Measurements from ENCODE around the gene FAM131C. TPM values are rescaled to one million over a fixed set of nuclear protein-coding genes. Genes with fewer than 3 reads are reported as not detected.

FAM131C gene
- total RNA-seq, 6 donors from 2014 or later = 0.13 TPM; not detected in 5

GRCh38 chr1:16088351-16088911 lies 15.0 kb upstream of the FAM131C start:
- Histone ChIP-seq H3K27me3 (no peaks in the 10 kb centered on the region), H3K4me3 (no peak overlapping the region), H3K36me3 (no peaks in the 10 kb centered on the region), H3K4me1 (peaks cover 0 to 8% (median 3%) of the 10 kb centered on the region in 4 donors), H3K9me3 (no peaks in the 10 kb centered on the region), H3K27ac (peak overlapping the region in 1 of 4 donors; percentile 26)
- ATAC-seq (ENCODE audit: low FRiP score in 2 of 2) (peak in 1 of 2 donors; percentile 16), DNase-seq (peak in 1 of 2 donors; percentile 70)
- TF ChIP-seq POLR2A (IDR thresholded peaks at IDR 0.05) (no peak), EP300 (IDR thresholded peaks at IDR 0.05) (no peak), POLR2AphosphoS5 (IDR thresholded peaks at IDR 0.05) (no peak), CTCF (IDR thresholded peaks at IDR 0.05) (no peak)
- WGBS, 2 donors = 81 to 86% methylated on average over 11 to 16 of the region's 17 CpGs

- Histone ChIP-seq H3K4me3 (no peak overlapping the region), H3K27ac (no peak overlapping the region), H3K9me3 (no peaks in the 10 kb centered on the region), H3K27me3 (no peaks in the 10 kb centered on the region), H3K36me3 (no peaks in the 10 kb centered on the region), H3K4me1 (peaks cover 0 to 10% (median 3%) of the 10 kb centered on the region in 4 donors)
- no peak for DNase-seq
- no peak for ATAC-seq (ENCODE audit: low FRiP score in 2 of 2)
- TF ChIP-seq POLR2A (IDR thresholded peaks at IDR 0.05) (no peak), EP300 (IDR thresholded peaks at IDR 0.05) (no peak)
- 61 to 77% methylated on average over 6 to 7 of the region's 7 CpGs for WGBS, 2 donors
Measured at GRCh38 chr1:16087733-16088132, 14.3 kb upstream of the FAM131C start.

GRCh38 chr1:16085522-16085921 lies 12.1 kb upstream of the FAM131C start:
- H3K4me1 ChIP-seq = peaks cover 0 to 13% (median 3%) of the 10 kb centered on the region in 4 donors
- H3K27ac ChIP-seq = no peak overlapping the region
- peak in 1 of 2 donors; percentile 16 for DNase-seq
- H3K27me3 ChIP-seq = no peaks in the 10 kb centered on the region
- TF ChIP-seq EP300 (IDR thresholded peaks at IDR 0.05) = no peak
- no peak for TF ChIP-seq POLR2A (IDR thresholded peaks at IDR 0.05)
- TF ChIP-seq POLR2AphosphoS5 (IDR thresholded peaks at IDR 0.05) = no peak
- TF ChIP-seq CTCF (IDR thresholded peaks at IDR 0.05) = no peak
- no peaks in the 10 kb centered on the region for H3K9me3 ChIP-seq
- no peak for ATAC-seq (ENCODE audit: low FRiP score in 2 of 2)
- H3K4me3 ChIP-seq = no peak overlapping the region
- WGBS, 2 donors = 55 to 61% methylated on average over 4 to 6 of the region's 6 CpGs
- no peaks in the 10 kb centered on the region for H3K36me3 ChIP-seq

- Histone ChIP-seq H3K9me3 (no peaks in the 10 kb centered on the region), H3K4me1 (peaks cover 6 to 21% (median 8%) of the 10 kb centered on the region in 4 donors), H3K4me3 (no peak overlapping the region), H3K36me3 (no peaks in the 10 kb centered on the region), H3K27ac (no peak overlapping the region), H3K27me3 (no peaks in the 10 kb centered on the region)
- peak in 1 of 2 donors; percentile 39 for DNase-seq
- no peak for ATAC-seq (ENCODE audit: low FRiP score in 2 of 2)
- WGBS, 2 donors = 64 to 79% methylated on average over 5 of the region's 5 CpGs
- TF ChIP-seq POLR2A (IDR thresholded peaks at IDR 0.05) = no peak
- no peak for TF ChIP-seq EP300 (IDR thresholded peaks at IDR 0.05)
- TF ChIP-seq POLR2AphosphoS5 (IDR thresholded peaks at IDR 0.05) = no peak
- no peak for TF ChIP-seq CTCF (IDR thresholded peaks at IDR 0.05)
Measured at GRCh38 chr1:16083486-16083885, 10.0 kb upstream of the FAM131C start.

- no peaks in the 10 kb centered on the region for H3K36me3 ChIP-seq
- no peak overlapping the region for H3K4me3 ChIP-seq
- no peak for TF ChIP-seq EP300 (IDR thresholded peaks at IDR 0.05)
- no peak for TF ChIP-seq POLR2AphosphoS5 (IDR thresholded peaks at IDR 0.05)
- peak; percentile 76 to 88 (median 83) for TF ChIP-seq CTCF (IDR thresholded peaks at IDR 0.05)
- no peaks in the 10 kb centered on the region for H3K9me3 ChIP-seq
- DNase-seq = peak in 1 of 2 donors; percentile 61
- peaks cover 5 to 14% (median 6%) of the 10 kb centered on the region in 4 donors for H3K4me1 ChIP-seq
- peak; percentile 71 to 74 for ATAC-seq (ENCODE audit: low FRiP score in 2 of 2)
- H3K27ac ChIP-seq = no peak overlapping the region
- no peaks in the 10 kb centered on the region for H3K27me3 ChIP-seq
- WGBS, 2 donors = 62 to 71% methylated on average over 8 to 9 of the region's 9 CpGs
Measured at GRCh38 chr1:16082283-16083038, 9.0 kb upstream of the FAM131C start.

Measured in upper lobe of left lung (tissue), 6 donors.